Sigmoid colon (tissue), 4 donors: ENCODE data around the gene ARID5A.

Source experiments
- CTCF ChIP-seq, 4 experiments: fragments of 450-650 bp in 3 of 4; fragments of 200-600 bp in 1 of 4; IDR thresholded peaks; one replicate each; pipeline ENCODE4 v1.5.1; 2016 to 2019; ENCODE audit warnings: antibody characterized with exemption in 4 of 4, mild to moderate bottlenecking in 3 of 4, moderate library complexity in 2 of 4
- POLR2A ChIP-seq, 2 donors: fragments of 450-650 bp; IDR thresholded peaks; one replicate each; pipeline ENCODE4 v1.6.1; 2016; ENCODE audit warnings: antibody characterized with exemption in 2 of 2, mild to moderate bottlenecking in 2 of 2, moderate library complexity in 2 of 2
- POLR2AphosphoS5 ChIP-seq, 4 donors: sonication (generic); formaldehyde crosslinking; IDR thresholded peaks; one replicate each; pipeline ENCODE4 v1.6.1; 2017; ENCODE audit warnings: antibody characterized with exemption in 4 of 4

DNA sequence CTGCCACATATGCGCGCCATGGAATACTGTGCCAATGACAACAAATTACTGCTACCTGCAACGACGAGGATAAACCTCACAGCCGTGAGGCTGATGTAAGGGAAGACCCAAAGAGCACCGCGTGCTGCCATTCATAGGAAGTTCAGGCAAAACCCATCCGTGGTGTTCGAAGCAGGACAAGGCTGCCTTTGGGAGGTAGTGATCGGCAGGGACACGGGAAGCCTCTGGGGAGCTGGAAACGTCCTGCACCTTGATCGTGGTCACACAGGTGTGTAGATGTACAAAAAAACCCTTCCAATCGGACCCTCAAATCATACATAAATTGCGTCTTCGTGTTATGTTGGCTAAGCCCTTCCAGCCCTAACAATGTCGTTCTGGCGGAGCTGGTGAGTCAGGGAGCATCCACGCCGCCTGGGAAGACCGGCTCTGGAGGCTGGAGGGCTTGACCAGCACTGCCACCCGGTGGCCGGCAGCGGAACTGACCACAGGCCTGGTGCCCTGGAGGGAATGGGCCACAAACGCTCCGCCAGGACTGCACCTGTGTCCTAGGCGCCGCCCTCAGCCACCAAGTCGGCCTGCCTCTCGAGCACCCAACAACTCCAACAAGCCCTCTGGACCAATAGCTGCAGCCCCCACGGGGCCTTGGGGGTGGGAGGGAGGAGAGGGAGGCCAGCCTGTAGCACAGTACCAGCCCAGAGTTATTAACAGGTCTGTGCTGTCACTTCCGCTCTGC, 27.3 kb upstream of the ARID5A start:
- TF ChIP-seq POLR2AphosphoS5 (IDR thresholded peaks at IDR 0.05), result no peak
- peak; percentile 88 to 98 (median 96) for TF ChIP-seq CTCF (IDR thresholded peaks at IDR 0.05)
- no peak for TF ChIP-seq POLR2A (IDR thresholded peaks at IDR 0.05)
